ENCODE results near the gene RAD51B. TPM values are rescaled to one million over a fixed set of nuclear protein-coding genes. Genes with fewer than 3 reads are reported as not detected.

The RAD51B gene
- total and polyA plus RNA-seq, 2 of the 13 experiments (the other 11 are each of a cell fraction or from before 2014, with no cell fraction given): 7.0 to 9.5 TPM

- ChIA-PET POLR2A (no interaction called here), CTCF (ENCODE audit: low intra/inter-chr PET ratio, low total read pairs) (no interaction called here)
- Histone ChIP-seq H3K79me2 (ENCODE audit: insufficient read depth, low read length) (no peaks in the 10 kb centered on the region), H3K36me3 (replicated peaks in 1 of 2; ENCODE audit: control insufficient read depth in 1 of 2, insufficient read depth in 2 of 2, low read length in 2 of 2) (no peaks in the 10 kb centered on the region), H4K20me1 (ENCODE audit: insufficient read depth, low read length) (no peaks in the 10 kb centered on the region), H3K4me1 (ENCODE audit: insufficient read depth, low read length) (peaks cover 76% of the 10 kb centered on the region), H3K4me3 (replicated peaks in 1 of 3; ENCODE audit: insufficient read depth in 1 of 3, low read depth in 2 of 3, low read length in 3 of 3) (no peak overlapping the region), H3K9ac (ENCODE audit: insufficient read depth, low read depth, low read length) (no peak overlapping the region), H3K4me2 (ENCODE audit: low read depth, low read length) (no peak overlapping the region), H3K27ac (ENCODE audit: extremely low read length, insufficient read depth, low read length) (no peak overlapping the region), H3K9me3 (ENCODE audit: low read length) (no peaks in the 10 kb centered on the region), H3K27me3 (ENCODE audit: control insufficient read depth in 1 of 2, insufficient read depth in 2 of 2, low read length in 2 of 2) (no peaks in the 10 kb centered on the region), H2AFZ (ENCODE audit: low read length) (no peak overlapping the region)
- no peak for DNase-seq (ENCODE audit: low spot score)
- TF ChIP-seq HOXA3 (CRISPR knock-in tag; IDR thresholded peaks at IDR 0.05): no peak
- no peak for TF ChIP-seq NCOA2 (CRISPR knock-in tag; IDR thresholded peaks at IDR 0.05)
- no peak for TF ChIP-seq NBN (conservative IDR thresholded peaks at IDR 0.05)
- no peak for TF ChIP-seq ZNF44 (CRISPR knock-in tag; IDR thresholded peaks at IDR 0.05)
- no peak for TF ChIP-seq ZFP82 (CRISPR knock-in tag; IDR thresholded peaks at IDR 0.05; ENCODE audit: borderline replicate concordance)
- no peak for ATAC-seq
- in situ Hi-C loops (cut with HindIII; ENCODE audit: extremely low pct_ligation_motif_present, low pct_unique_long_range_greater_than_20kb): no loop called here
- WGBS (ENCODE audit: low lambda C conversion rate): 86% methylated on average over 11 of the region's 11 CpGs
- no TSS peak for BruUV-seq (replicated peaks)
- intact Hi-C loops (cut with micrococcal nuclease; ENCODE audit: unreplicated experiment): no loop called here
- no peak for FAIRE-seq
These were observed 811.9 kb downstream of the RAD51B start for GRCh38 chr14:68631394-68632053.

- Histone ChIP-seq H3K27me3 (ENCODE audit: control insufficient read depth in 1 of 2, insufficient read depth in 2 of 2, low read length in 2 of 2) (no peaks in the 10 kb centered on the region), H3K27ac (ENCODE audit: extremely low read length, insufficient read depth, low read length) (no peak overlapping the region), H3K9ac (ENCODE audit: insufficient read depth, low read depth, low read length) (no peak overlapping the region), H3K36me3 (replicated peaks in 1 of 2; ENCODE audit: control insufficient read depth in 1 of 2, insufficient read depth in 2 of 2, low read length in 2 of 2) (no peaks in the 10 kb centered on the region), H3K9me3 (ENCODE audit: low read length) (no peaks in the 10 kb centered on the region), H3K4me2 (ENCODE audit: low read depth, low read length) (no peak overlapping the region), H2AFZ (ENCODE audit: low read length) (no peak overlapping the region), H3K4me3 (replicated peaks in 1 of 3; ENCODE audit: insufficient read depth in 1 of 3, low read depth in 2 of 3, low read length in 3 of 3) (no peak overlapping the region), H4K20me1 (ENCODE audit: insufficient read depth, low read length) (no peaks in the 10 kb centered on the region), H3K79me2 (ENCODE audit: insufficient read depth, low read length) (no peaks in the 10 kb centered on the region), H3K4me1 (ENCODE audit: insufficient read depth, low read length) (peaks cover 76% of the 10 kb centered on the region)
- BruUV-seq (replicated peaks): no TSS peak
- intact Hi-C loops (cut with micrococcal nuclease; ENCODE audit: unreplicated experiment): no loop called here
- DNase-seq (ENCODE audit: low spot score) (no peak), FAIRE-seq (no peak), ATAC-seq (no peak)
- CTCF ChIA-PET (ENCODE audit: low intra/inter-chr PET ratio, low total read pairs): no interaction called here
- WGBS (ENCODE audit: low lambda C conversion rate): 90% methylated on average over 14 of the region's 19 CpGs
- TF ChIP-seq SRY (CRISPR knock-in tag; IDR thresholded peaks at IDR 0.05) (no peak), PLSCR1 (CRISPR knock-in tag; IDR thresholded peaks at IDR 0.05; ENCODE audit: borderline replicate concordance) (no peak), SMAD1 (CRISPR knock-in tag; IDR thresholded peaks at IDR 0.05; ENCODE audit: borderline replicate concordance, low read depth) (no peak), ZNF446 (CRISPR knock-in tag; IDR thresholded peaks at IDR 0.05) (no peak), GATAD1 (CRISPR knock-in tag; IDR thresholded peaks at IDR 0.05) (no peak), FLYWCH1 (CRISPR knock-in tag; IDR thresholded peaks at IDR 0.05) (no peak), FOXA1 (IDR thresholded peaks at IDR 0.05) (no peak), FOXA1 (CRISPR knock-in tag; IDR thresholded peaks at IDR 0.05) (no peak), ZNF598 (CRISPR knock-in tag; IDR thresholded peaks at IDR 0.05; ENCODE audit: borderline replicate concordance) (no peak), ZNF180 (CRISPR knock-in tag; IDR thresholded peaks at IDR 0.05; ENCODE audit: borderline replicate concordance, low read depth) (no peak), ZFP37 (CRISPR knock-in tag; IDR thresholded peaks at IDR 0.05; ENCODE audit: borderline replicate concordance) (no peak), HES4 (CRISPR knock-in tag; IDR thresholded peaks at IDR 0.05; ENCODE audit: borderline replicate concordance) (no peak), ZNF772 (CRISPR knock-in tag; IDR thresholded peaks at IDR 0.05) (no peak), GFI1 (CRISPR knock-in tag; IDR thresholded peaks at IDR 0.05; ENCODE audit: borderline replicate concordance) (no peak)
- POLR2A ChIA-PET: no interaction called here
- in situ Hi-C loops (cut with HindIII; ENCODE audit: extremely low pct_ligation_motif_present, low pct_unique_long_range_greater_than_20kb): no loop called here
These were observed 812.7 kb downstream of the RAD51B start for GRCh38 chr14:68632054-68632895.

Measured in HepG2 (cell line).